Astrocyte (in vitro differentiated cells and primary cell): ENCODE measurements around the gene PALB2.

Experiments used
- EZH2 ChIP-seq: IDR thresholded peaks from 2 replicates; pipeline ENCODE4 v1.6.1; 2012; ENCODE audit warnings: mild to moderate bottlenecking, low read length, inconsistent platforms; ENCODE audit not compliant: insufficient read depth
- TF ChIP-seq, protein P1 (sequence below): IDR thresholded peaks from 2 replicates; pipeline ENCODE4 v1.5.1; 2011; ENCODE audit warnings: low read depth, mild to moderate bottlenecking, inconsistent platforms, low read length, moderate library complexity; ENCODE audit not compliant: insufficient read depth

DNA sequence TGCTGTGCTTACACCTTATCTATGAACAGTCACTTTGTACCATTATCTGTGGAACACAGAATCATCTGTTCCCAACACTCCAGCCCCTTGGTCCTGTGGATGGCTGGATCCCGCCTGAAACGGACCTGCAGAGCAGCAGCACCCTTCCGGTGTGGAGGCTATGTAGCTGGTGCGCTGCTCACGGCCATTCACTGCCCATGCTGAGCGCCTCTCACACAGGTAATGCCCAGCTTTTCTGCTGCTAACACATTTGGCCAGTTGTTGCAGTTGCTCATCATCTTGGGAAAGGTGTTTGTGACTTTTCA is 26.2 kb upstream of the PALB2 start:
- TF ChIP-seq, protein P1, sequence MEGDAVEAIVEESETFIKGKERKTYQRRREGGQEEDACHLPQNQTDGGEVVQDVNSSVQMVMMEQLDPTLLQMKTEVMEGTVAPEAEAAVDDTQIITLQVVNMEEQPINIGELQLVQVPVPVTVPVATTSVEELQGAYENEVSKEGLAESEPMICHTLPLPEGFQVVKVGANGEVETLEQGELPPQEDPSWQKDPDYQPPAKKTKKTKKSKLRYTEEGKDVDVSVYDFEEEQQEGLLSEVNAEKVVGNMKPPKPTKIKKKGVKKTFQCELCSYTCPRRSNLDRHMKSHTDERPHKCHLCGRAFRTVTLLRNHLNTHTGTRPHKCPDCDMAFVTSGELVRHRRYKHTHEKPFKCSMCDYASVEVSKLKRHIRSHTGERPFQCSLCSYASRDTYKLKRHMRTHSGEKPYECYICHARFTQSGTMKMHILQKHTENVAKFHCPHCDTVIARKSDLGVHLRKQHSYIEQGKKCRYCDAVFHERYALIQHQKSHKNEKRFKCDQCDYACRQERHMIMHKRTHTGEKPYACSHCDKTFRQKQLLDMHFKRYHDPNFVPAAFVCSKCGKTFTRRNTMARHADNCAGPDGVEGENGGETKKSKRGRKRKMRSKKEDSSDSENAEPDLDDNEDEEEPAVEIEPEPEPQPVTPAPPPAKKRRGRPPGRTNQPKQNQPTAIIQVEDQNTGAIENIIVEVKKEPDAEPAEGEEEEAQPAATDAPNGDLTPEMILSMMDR: no peak
- TF ChIP-seq EZH2: no peak
